WTC11 (cell line): ENCODE data around the gene PLEK.

Experiments used
- AFF4 ChIP-seq: sonication (generic); formaldehyde crosslinking; IDR thresholded peaks from 2 replicates; pipeline ENCODE4 v1.8.1; 2023; ENCODE audit warnings: mild to moderate bottlenecking, missing genetic modification reagents, borderline replicate concordance
- CREB1 ChIP-seq: sonication (generic); formaldehyde crosslinking; IDR thresholded peaks from 2 replicates; pipeline ENCODE4 v1.8.0; 2023; ENCODE audit warnings: mild to moderate bottlenecking, missing genetic modification reagents
- ETV6 ChIP-seq: sonication (generic); formaldehyde crosslinking; IDR thresholded peaks from 2 replicates; pipeline ENCODE4 v1.8.1; 2022; ENCODE audit warnings: mild to moderate bottlenecking, missing genetic modification reagents
- MAX ChIP-seq: sonication (generic); formaldehyde crosslinking; IDR thresholded peaks from 2 replicates; pipeline ENCODE4 v1.8.0; 2022; ENCODE audit warnings: mild to moderate bottlenecking, missing genetic modification reagents
- SMAD4 ChIP-seq: sonication (generic); formaldehyde crosslinking; IDR thresholded peaks from 2 replicates; pipeline ENCODE4 v1.8.0; 2022; ENCODE audit warnings: mild to moderate bottlenecking, missing genetic modification reagents
- ZNF121 ChIP-seq: sonication (generic); formaldehyde crosslinking; IDR thresholded peaks from 2 replicates; pipeline ENCODE4 v1.8.0; 2023; ENCODE audit warnings: missing genetic modification reagents
- TF ChIP-seq, protein P1 (sequence below): fragments of 200-600 bp; IDR thresholded peaks from 2 replicates; pipeline ENCODE4 v1.8.0; 2022; ENCODE audit warnings: antibody characterized with exemption
- TF ChIP-seq, protein P2 (sequence below): sonication (generic); formaldehyde crosslinking; IDR thresholded peaks from 2 replicates; pipeline ENCODE4 v1.8.0; 2022; ENCODE audit warnings: mild to moderate bottlenecking, missing genetic modification reagents

- TF ChIP-seq CREB1 (CRISPR knock-in tag), result no peak
- TF ChIP-seq, protein P1, sequence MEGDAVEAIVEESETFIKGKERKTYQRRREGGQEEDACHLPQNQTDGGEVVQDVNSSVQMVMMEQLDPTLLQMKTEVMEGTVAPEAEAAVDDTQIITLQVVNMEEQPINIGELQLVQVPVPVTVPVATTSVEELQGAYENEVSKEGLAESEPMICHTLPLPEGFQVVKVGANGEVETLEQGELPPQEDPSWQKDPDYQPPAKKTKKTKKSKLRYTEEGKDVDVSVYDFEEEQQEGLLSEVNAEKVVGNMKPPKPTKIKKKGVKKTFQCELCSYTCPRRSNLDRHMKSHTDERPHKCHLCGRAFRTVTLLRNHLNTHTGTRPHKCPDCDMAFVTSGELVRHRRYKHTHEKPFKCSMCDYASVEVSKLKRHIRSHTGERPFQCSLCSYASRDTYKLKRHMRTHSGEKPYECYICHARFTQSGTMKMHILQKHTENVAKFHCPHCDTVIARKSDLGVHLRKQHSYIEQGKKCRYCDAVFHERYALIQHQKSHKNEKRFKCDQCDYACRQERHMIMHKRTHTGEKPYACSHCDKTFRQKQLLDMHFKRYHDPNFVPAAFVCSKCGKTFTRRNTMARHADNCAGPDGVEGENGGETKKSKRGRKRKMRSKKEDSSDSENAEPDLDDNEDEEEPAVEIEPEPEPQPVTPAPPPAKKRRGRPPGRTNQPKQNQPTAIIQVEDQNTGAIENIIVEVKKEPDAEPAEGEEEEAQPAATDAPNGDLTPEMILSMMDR, result no peak
- TF ChIP-seq, protein P2, sequence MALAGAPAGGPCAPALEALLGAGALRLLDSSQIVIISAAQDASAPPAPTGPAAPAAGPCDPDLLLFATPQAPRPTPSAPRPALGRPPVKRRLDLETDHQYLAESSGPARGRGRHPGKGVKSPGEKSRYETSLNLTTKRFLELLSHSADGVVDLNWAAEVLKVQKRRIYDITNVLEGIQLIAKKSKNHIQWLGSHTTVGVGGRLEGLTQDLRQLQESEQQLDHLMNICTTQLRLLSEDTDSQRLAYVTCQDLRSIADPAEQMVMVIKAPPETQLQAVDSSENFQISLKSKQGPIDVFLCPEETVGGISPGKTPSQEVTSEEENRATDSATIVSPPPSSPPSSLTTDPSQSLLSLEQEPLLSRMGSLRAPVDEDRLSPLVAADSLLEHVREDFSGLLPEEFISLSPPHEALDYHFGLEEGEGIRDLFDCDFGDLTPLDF (CRISPR knock-in tag), result no peak
- no peak for TF ChIP-seq AFF4
- no peak for TF ChIP-seq SMAD4 (CRISPR knock-in tag)
- TF ChIP-seq MAX (CRISPR knock-in tag), result no peak
- TF ChIP-seq ZNF121 (CRISPR knock-in tag), result no peak
- no peak for TF ChIP-seq ETV6 (CRISPR knock-in tag)
Measured at GRCh38 chr2:68425503-68425902, 60.4 kb downstream of the PLEK start.
